CD4-positive, alpha-beta memory T cell (primary cell): ENCODE data around the gene NLRP3. TPM values are rescaled to one million over a fixed set of nuclear protein-coding genes. Genes with fewer than 3 reads are reported as not detected.
"Not testable (repeated sequence)": the region's sequence is repeated elsewhere in the genome, so short reads cannot be mapped to it uniquely, and the experiment has no call there.

Experiments
- CTCF ChIA-PET: fragments of 350-600 bp; sonication (Branson Sonifier 250); formaldehyde crosslinking; loops from one replicate; lab custom pipeline; 2021; ENCODE audit warnings: inconsistent platforms; ENCODE audit not compliant: partially characterized antibody; lab: Charles Lee
- POLR2A ChIA-PET: fragments of 350-600 bp; sonication (Branson Sonifier 250); formaldehyde crosslinking; loops from one replicate; lab custom pipeline; 2021; ENCODE audit not compliant: partially characterized antibody; lab: Charles Lee
- DNase-seq, 5 donors: peaks; one replicate each; pipeline versions ENCODE4 v3.0.0 to v3.0.0-alpha.2; 2020 to 2022; ENCODE audit warnings: mixed read lengths in 1 of 5
- H3K27ac ChIP-seq: one replicate; pipeline ENCODE4 v1.7.0; 2013; ENCODE audit warnings: low read depth, low read length
- H3K27me3 ChIP-seq: 2 replicates; pipeline ENCODE4 v1.7.0; 2013; ENCODE audit warnings: mild to moderate bottlenecking, low read length, moderate library complexity; ENCODE audit not compliant: insufficient read depth
- H3K36me3 ChIP-seq: 2 replicates; pipeline ENCODE4 v1.7.0; 2013; ENCODE audit warnings: mild to moderate bottlenecking, low read length, moderate library complexity; ENCODE audit not compliant: insufficient read depth
- H3K4me1 ChIP-seq: 2 replicates; pipeline ENCODE4 v1.7.0; 2013; ENCODE audit warnings: mild to moderate bottlenecking, low read length, moderate library complexity; ENCODE audit not compliant: insufficient read depth
- H3K4me3 ChIP-seq, 2 donors: one replicate each; pipeline ENCODE4 v1.7.0; 2013; ENCODE audit warnings: low read length in 2 of 2, mild to moderate bottlenecking in 1 of 2
- H3K9me3 ChIP-seq, 2 donors: one replicate each; pipeline ENCODE4 v1.7.0; 2013; ENCODE audit warnings: low read length in 2 of 2, control low read depth in 1 of 2; ENCODE audit not compliant: control insufficient read depth in 1 of 2
- H3K27ac Mint-ChIP-seq, 7 donors: one replicate each; pipeline ENCODE4 v1.8.0; 2020 to 2021; ENCODE audit warnings: mixed read lengths in 7 of 7, mild to moderate bottlenecking in 6 of 7, inconsistent platforms in 3 of 7, moderate library complexity in 3 of 7
- H3K27me3 Mint-ChIP-seq, 2 donors: one replicate each; pipeline ENCODE4 v1.8.0; 2020 to 2021; ENCODE audit warnings: mixed read lengths in 2 of 2
- H3K36me3 Mint-ChIP-seq, 2 donors: one replicate each; pipeline ENCODE4 v1.8.0; 2020 to 2021; ENCODE audit warnings: mixed read lengths in 2 of 2, inconsistent platforms in 1 of 2, mild to moderate bottlenecking in 1 of 2
- H3K4me1 Mint-ChIP-seq, 4 donors: one replicate each; pipeline ENCODE4 v1.8.0; 2020 to 2021; ENCODE audit warnings: mixed read lengths in 4 of 4, mild to moderate bottlenecking in 1 of 4
- H3K4me3 Mint-ChIP-seq, 8 donors: one replicate each; pipeline ENCODE4 v1.8.0; 2020 to 2021; ENCODE audit warnings: mixed read lengths in 8 of 8, mild to moderate bottlenecking in 7 of 8, moderate library complexity in 6 of 8, inconsistent platforms in 3 of 8
- H3K9me3 Mint-ChIP-seq, 8 donors: one replicate each; pipeline ENCODE4 v1.8.0; 2020 to 2021; ENCODE audit warnings: mixed read lengths in 8 of 8, mild to moderate bottlenecking in 5 of 8, inconsistent platforms in 3 of 8, moderate library complexity in 1 of 8
- intact Hi-C: fragments of 100-400 bp; cut with micrococcal nuclease; formaldehyde crosslinking; loops from one replicate; pipeline ENCODE4 v1.15.1; 2023
- polyA plus RNA-seq, 2 donors: library from polyadenylated mRNA; unstranded; fragments of 300-500 nt; fragmentation: Illumina TruSeq; gene quantifications; one replicate each; pipeline ENCODE4 v1.2.3, GENCODE V29; 2021
- total RNA-seq, 2 experiments: library from RNA; stranded (reverse); gene quantifications; one replicate each; pipeline ENCODE4 v1.2.3, GENCODE V29; 2021

The NLRP3 gene
- total RNA-seq (10 to 100 TPM; 13.8 to 14.6 TPM), polyA plus RNA-seq (1 to 10 TPM; 3.4 to 4.5 TPM)

DNA sequence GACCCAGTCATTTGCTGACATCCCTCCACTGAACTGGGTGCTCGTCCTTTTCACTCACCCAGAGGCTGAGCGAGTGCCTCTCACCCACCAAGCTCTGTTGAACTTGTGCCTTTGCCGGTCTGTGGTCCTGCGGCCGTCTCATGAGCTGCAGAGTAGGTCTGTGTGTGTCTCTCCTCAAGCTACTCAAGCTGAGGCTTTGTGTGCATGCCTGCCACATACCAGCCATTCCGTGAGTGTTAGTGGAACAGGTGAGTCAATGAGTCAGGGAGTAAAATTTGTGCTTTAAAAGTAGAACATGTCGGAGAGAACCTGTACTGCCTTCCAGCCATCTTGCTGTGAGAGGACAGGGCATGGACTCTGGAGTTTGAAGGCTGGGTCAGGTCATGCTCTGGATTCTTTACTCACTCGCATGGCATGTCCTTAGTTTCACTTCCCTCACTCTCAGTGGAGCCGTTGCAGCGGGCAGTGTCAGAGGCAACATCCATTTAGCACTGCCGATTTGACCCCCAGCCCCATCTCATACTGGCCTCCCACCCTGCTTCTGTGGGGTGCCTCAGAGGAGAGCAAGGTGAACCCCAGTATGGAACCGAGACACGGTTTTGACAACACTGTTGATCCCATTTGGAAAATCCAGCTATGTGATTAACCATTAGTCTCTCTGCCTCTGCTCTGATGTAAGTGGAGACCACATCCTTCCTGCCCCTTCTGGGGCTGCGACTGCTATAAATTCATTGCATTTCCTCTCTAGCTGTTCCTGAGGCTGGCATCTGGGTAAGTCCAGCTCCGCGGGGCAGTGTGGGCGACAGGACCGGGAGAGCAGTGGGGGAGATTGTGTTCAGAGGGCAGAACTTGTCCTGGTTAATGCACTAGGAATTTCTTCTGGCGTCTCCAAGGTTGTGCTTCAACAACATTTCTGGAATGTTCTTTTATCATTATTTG, at the start of gene NLRP3:
Gene NLRP3, plus strand, starts transcription at position 751 of the 939 bp plus-strand sequence. CDS start 2,628 bp downstream, outside the sequence.
- Histone ChIP-seq H3K36me3 (no peaks in the 10 kb centered on the region), H3K27ac (peak within 1 kb of the TSS; percentile 64), H3K4me1 (peaks cover 53% of the 10 kb centered on the region), H3K27me3 (no peaks in the 10 kb centered on the region), H3K9me3 (no peaks in the 10 kb centered on the region), H3K4me3 (peak within 1 kb of the TSS; percentile 64 to 70)
- Mint-ChIP-seq H3K9me3 (no peaks in the 10 kb centered on the region), H3K36me3 (peaks cover 20 to 22% of the 10 kb centered on the region in 2 donors), H3K4me1 (peaks cover 39 to 61% (median 46%) of the 10 kb centered on the region in 4 donors), H3K27ac (peak within 1 kb of the TSS; percentile 85 to 95 (median 92)), H3K27me3 (no peaks in the 10 kb centered on the region), H3K4me3 (peak within 1 kb of the TSS; percentile 90 to 98 (median 93))
- peak; percentile 43 to 72 (median 60) for DNase-seq
- POLR2A ChIA-PET, result interaction anchor here (0.7 to 3.3 kb wide), 11 partner anchors 8 to 43 kb away, joined by 3 to 50 read pairs (median 7); no protein-coding TSS in a partner anchor
- intact Hi-C loops, result loop anchor here (1.0 kb wide), 2 partner anchors 8 to 25 kb away; no protein-coding TSS in a partner anchor
- CTCF ChIA-PET, result interaction anchor here (0.5 to 9.6 kb wide), 12 partner anchors 8 to 71 kb away, joined by 3 to 104 read pairs (median 4); no protein-coding TSS in a partner anchor

DNA sequence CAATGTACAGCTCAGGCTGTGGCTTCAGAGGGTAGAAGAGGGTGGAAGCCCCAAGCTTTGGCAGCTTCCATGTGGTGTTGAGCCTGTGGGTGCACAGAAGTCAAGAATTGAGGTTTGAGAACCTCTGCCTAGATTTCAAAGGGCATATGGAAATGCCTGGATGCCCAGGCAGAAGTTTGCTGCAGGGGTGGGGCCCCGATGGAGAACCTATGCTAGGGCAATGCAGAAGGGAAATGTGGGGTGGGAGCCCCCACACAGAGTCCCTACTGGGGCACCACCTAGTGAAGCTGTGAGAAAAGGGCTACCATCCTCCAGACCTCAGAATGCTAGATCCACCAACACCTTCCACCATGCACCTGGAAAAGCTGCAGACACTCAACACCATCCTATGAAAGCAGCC, 49.6 kb upstream of the NLRP3 start:
- H3K36me3 Mint-ChIP-seq, DNase-seq, H3K4me3 Mint-ChIP-seq, H3K4me3 ChIP-seq, H3K27ac Mint-ChIP-seq, H3K4me1 ChIP-seq, H3K4me1 Mint-ChIP-seq, POLR2A ChIA-PET, H3K9me3 Mint-ChIP-seq, intact Hi-C loops, CTCF ChIA-PET, H3K9me3 ChIP-seq, H3K27me3 ChIP-seq, H3K27ac ChIP-seq, H3K36me3 ChIP-seq: not testable (repeated sequence)
- H3K27me3 Mint-ChIP-seq, result peaks cover 4 to 13% of the 10 kb centered on the region in 2 donors

DNA sequence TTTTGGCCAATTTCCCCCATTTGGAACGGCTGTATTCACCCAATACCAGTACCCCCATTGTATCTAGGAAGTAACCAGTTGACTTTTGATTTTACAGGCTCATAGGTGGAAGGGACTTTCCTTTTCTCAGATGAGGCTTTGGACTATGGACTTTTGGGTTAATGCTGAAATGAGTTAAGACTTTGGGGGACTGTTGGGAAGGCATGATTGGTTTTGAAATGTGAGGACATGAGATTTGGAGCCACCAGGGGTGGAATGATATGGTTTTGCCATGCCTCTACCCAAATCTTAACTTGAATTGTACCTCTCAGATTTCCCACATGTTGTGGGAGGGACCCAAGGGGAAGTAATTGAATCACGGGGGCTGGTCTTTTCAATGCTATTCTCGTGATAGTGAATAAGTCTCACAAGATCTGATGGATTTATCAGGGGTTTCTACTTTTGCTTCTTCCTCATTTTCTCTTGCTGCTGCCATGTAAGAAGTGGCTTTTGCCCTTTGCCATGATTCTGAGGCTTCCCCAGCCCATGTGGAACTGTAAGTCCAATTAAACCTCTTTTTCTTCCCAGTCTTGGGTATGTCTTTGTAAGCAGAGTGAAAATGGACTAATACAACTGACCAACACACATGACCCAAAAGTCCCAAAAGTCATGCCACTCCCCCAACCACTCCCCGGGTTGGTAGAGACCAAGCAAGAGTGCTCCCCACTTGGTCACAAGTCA, 48.9 kb upstream of the NLRP3 start:
- ChIA-PET POLR2A (no interaction called here), CTCF (no interaction called here)
- no peak for DNase-seq
- Histone ChIP-seq H3K27me3 (no peaks in the 10 kb centered on the region), H3K27ac (no peak overlapping the region), H3K4me3 (no peak overlapping the region), H3K9me3 (no peaks in the 10 kb centered on the region), H3K36me3 (no peaks in the 10 kb centered on the region), H3K4me1 (no peaks in the 10 kb centered on the region)
- Mint-ChIP-seq H3K9me3 (peaks cover 0 to 6% (median under 1%) of the 10 kb centered on the region in 8 donors), H3K4me3 (no peak overlapping the region), H3K27me3 (peaks cover 4 to 15% of the 10 kb centered on the region in 2 donors), H3K4me1 (no peaks in the 10 kb centered on the region), H3K36me3 (no peaks in the 10 kb centered on the region), H3K27ac (no peak overlapping the region)
- intact Hi-C loops, result no loop called here

DNA sequence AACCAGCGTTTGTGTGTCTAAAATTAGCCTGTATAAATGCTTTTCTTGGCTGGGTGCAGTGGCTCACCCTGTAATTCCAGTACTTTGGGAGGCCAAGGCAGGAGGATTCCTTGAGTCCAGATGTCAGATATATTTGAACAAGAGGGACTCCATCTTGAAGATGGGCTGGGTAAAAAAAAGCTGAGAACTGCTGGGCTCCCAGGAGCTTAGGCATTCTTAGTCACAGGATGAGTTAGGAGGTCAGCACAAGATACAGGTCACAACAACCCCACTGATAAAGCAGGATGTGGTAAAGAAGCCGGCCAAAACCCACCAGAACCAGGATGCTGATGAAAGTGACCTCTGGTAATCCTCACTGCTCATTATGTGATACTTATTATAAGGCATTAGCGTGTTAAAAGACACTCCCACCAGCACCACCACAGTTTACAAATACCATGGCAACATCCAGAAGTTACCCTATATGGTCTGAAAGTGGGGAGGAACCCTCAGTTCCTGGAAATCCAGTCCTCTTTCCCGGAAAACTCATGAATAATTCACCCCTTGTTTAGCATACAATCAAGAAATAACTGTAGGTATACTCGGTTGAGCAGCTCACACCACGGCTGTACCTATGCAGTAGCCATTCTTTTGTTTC, 48.1 kb upstream of the NLRP3 start:
- H3K36me3 ChIP-seq, result no peaks in the 10 kb centered on the region
- CTCF ChIA-PET, result interaction anchor here (1.1 kb wide), 1 partner anchor 119 kb away, joined by 4 read pairs; no protein-coding TSS in a partner anchor
- no peaks in the 10 kb centered on the region for H3K27me3 ChIP-seq
- no peak for DNase-seq
- H3K4me3 ChIP-seq, result no peak overlapping the region
- H3K4me1 ChIP-seq, result no peaks in the 10 kb centered on the region
- Mint-ChIP-seq H3K27me3 (peaks cover 7 to 15% of the 10 kb centered on the region in 2 donors), H3K36me3 (no peaks in the 10 kb centered on the region), H3K4me3 (no peak overlapping the region), H3K9me3 (peaks cover 0 to 6% (median under 1%) of the 10 kb centered on the region in 8 donors), H3K4me1 (peaks cover 2 to 4% (median 3%) of the 10 kb centered on the region in 4 donors), H3K27ac (no peak overlapping the region)
- no peak overlapping the region for H3K27ac ChIP-seq
- H3K9me3 ChIP-seq, result no peaks in the 10 kb centered on the region
- intact Hi-C loops, result no loop called here
- POLR2A ChIA-PET, result no interaction called here

DNA sequence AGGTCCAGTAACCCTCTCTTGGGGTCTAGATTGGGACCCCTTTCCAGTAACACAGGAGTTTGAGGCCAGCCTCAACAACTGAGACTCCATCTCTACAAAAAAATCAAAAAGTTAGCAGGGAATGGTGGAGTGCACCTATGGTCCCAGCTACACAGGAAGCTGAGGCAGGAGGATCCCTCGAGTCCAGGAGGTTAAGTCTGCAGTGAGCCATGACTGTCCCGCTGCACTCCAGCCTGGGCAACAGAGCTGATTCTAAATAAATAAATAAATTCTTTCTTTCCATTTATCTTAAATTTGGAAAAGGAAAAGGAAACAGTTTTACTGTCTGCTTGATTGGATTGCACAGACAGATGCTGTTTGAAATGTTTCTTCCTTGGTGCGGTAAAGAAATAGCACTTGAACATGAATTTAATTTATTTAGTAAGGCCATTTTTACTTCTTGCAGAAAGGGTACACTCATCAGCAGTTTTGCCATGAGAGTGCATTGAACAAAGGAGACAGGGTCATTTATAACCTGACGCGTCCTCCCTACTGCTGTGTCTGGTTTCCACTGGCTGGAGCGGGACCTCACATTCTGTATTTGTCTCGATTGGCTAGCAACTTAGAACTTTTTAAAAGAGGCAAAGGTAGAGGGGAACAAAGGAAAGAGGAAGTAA, 47.4 kb upstream of the NLRP3 start:
- CTCF ChIA-PET, result interaction anchor here (0.7 to 1.9 kb wide), 4 partner anchors 10 to 118 kb away, joined by 4 to 6 read pairs (median 4); no protein-coding TSS in a partner anchor
- Mint-ChIP-seq H3K27ac (no peak overlapping the region), H3K4me3 (no peak overlapping the region), H3K9me3 (peaks cover 0 to 6% (median under 1%) of the 10 kb centered on the region in 8 donors), H3K27me3 (peaks cover 7 to 15% of the 10 kb centered on the region in 2 donors), H3K4me1 (peaks cover 2 to 5% (median 4%) of the 10 kb centered on the region in 4 donors), H3K36me3 (no peaks in the 10 kb centered on the region)
- no peaks in the 10 kb centered on the region for H3K9me3 ChIP-seq
- H3K27ac ChIP-seq, result no peak overlapping the region
- intact Hi-C loops, result no loop called here
- DNase-seq, result no peak
- no peaks in the 10 kb centered on the region for H3K36me3 ChIP-seq
- no peaks in the 10 kb centered on the region for H3K4me1 ChIP-seq
- H3K4me3 ChIP-seq, result no peak overlapping the region
- H3K27me3 ChIP-seq, result no peaks in the 10 kb centered on the region
- POLR2A ChIA-PET, result no interaction called here

DNA sequence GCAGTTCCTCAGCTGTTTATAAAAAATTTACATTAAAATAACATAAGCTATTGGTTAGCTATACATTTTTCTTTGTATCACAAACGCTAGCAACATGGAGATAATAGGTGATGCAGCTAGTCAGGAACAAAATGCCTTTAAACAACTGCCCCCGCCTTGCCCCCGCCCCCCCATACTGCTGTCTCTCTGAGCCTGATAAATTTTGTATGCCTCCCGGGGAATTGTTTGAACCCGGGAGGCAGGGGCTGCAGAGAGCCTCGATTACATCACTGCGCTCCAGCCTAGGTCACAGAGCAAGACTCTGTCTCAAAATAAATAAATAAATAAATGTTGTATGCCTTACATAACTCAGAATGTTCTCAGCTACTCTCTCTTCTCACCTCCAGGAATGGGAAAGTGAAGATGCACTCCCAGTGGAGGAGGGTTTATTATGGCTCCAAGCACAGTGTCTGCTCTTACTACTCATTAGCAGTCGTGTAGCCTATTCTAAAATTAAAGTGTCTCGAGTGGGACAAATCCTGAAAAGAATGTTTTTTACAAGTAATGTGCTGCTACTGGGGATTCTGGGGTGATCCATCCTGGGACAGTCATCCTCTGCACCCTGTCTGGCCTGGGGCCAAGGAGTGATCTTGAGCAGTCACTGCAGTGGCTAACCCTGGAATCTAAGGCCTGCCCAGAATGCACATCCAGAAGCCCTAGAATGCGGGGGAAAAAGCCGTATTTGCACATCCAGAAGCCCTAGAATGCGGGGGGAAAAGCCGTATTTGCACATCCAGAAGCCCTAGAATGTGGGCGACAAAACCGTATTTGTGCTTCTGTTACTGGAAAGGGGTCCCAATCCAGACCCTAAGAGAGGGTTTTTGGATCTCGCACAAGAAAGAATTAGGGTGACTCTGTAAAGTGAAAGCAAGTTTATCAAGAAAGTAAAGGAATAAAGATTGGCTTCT, 44.9 kb upstream of the NLRP3 start:
- intact Hi-C loops, result loop anchor here (5.0 kb wide), 1 partner anchor 464 kb away; no protein-coding TSS in a partner anchor
- POLR2A ChIA-PET, result no interaction called here
- no peaks in the 10 kb centered on the region for H3K36me3 Mint-ChIP-seq

More for the DNA sequence above, 44.9 kb upstream of the NLRP3 start:
- Histone ChIP-seq H3K4me1 (no peaks in the 10 kb centered on the region), H3K27me3 (no peaks in the 10 kb centered on the region), H3K36me3 (no peaks in the 10 kb centered on the region), H3K9me3 (no peaks in the 10 kb centered on the region), H3K4me3 (no peak overlapping the region), H3K27ac (no peak overlapping the region)
- Mint-ChIP-seq H3K9me3 (peaks cover 0 to 4% (median 0%) of the 10 kb centered on the region in 8 donors), H3K27ac (no peak overlapping the region), H3K4me1 (peaks cover 2 to 9% (median 5%) of the 10 kb centered on the region in 4 donors), H3K4me3 (no peak overlapping the region), H3K27me3 (peaks cover 7 to 15% of the 10 kb centered on the region in 2 donors)
- no peak for DNase-seq
- CTCF ChIA-PET, result interaction anchor here (0.7 to 1.3 kb wide), 6 partner anchors 9 to 118 kb away, joined by 4 to 8 read pairs (median 6); no protein-coding TSS in a partner anchor
